HG02759 (cell line): ENCODE measurements around the gene MVD.
"Not testable (repeated sequence)": the region's sequence is repeated elsewhere in the genome, so short reads cannot be mapped to it uniquely, and the experiment has no call there.

ENCODE experiments used
- ATAC-seq: cut with Tn5 transposase; IDR thresholded peaks from one replicate; pipeline ENCODE4 v1.9.1; 2021; ENCODE audit warnings: mild to moderate bottlenecking, moderate library complexity; ENCODE audit not compliant: unreplicated experiment

The MVD gene

GRCh38 chr16:88610909-88611812, 51.7 kb downstream of the MVD start:
- no peak for ATAC-seq

GRCh38 chr16:88610080-88610479, 52.8 kb downstream of the MVD start:
- no peak for ATAC-seq

- not testable (repeated sequence) for ATAC-seq
These were observed 53.5 kb downstream of the MVD start for GRCh38 chr16:88609426-88609825.

GRCh38 chr16:88608076-88608475, 54.8 kb downstream of the MVD start:
- no peak for ATAC-seq

- no peak for ATAC-seq
These were observed 56.6 kb downstream of the MVD start for GRCh38 chr16:88606148-88606757.

- no peak for ATAC-seq
These were observed 57.4 kb downstream of the MVD start for GRCh38 chr16:88605186-88606147.

- ATAC-seq: no peak
These were observed 60.8 kb downstream of the MVD start for GRCh38 chr16:88602091-88602490.
